BJ (cell line): ENCODE data around the gene CD33. TPM values are rescaled to one million over a fixed set of nuclear protein-coding genes. Genes with fewer than 3 reads are reported as not detected.

Experiments
- CTCF ChIA-PET: fragments of 350-600 bp; formaldehyde crosslinking; extraction: SDS; loops from one replicate; lab custom pipeline; 2021; ENCODE audit warnings: antibody characterized with exemption, inconsistent platforms; lab: Yijun Ruan, JAX
- POLR2A ChIA-PET: fragments of 300-600 bp; sonication (Branson Sonifier 250); formaldehyde crosslinking; extraction: SDS; loops from one replicate; lab custom pipeline; 2021; ENCODE audit warnings: antibody characterized with exemption; lab: Charles Lee
- DNase-seq: peaks from one replicate; pipeline ENCODE4 v3.0.0-alpha.2; 2011; ENCODE audit warnings: low read depth
- H3K27me3 ChIP-seq: 2 replicates; pipeline ENCODE4 v1.6.0; 2011; ENCODE audit warnings: low read length; ENCODE audit not compliant: control insufficient read depth, insufficient read depth
- H3K36me3 ChIP-seq: 2 replicates; pipeline ENCODE4 v1.5.1; 2011; ENCODE audit warnings: low read length; ENCODE audit not compliant: control insufficient read depth, insufficient read depth
- H3K4me3 ChIP-seq: 2 replicates; pipeline ENCODE4 v1.5.1; 2011; ENCODE audit warnings: low read depth, mild to moderate bottlenecking, control low read depth, low read length
- CTCF ChIP-seq: IDR thresholded peaks from 2 replicates; pipeline ENCODE4 v1.5.1; 2011; ENCODE audit warnings: low read depth, mild to moderate bottlenecking, control low read depth, inconsistent platforms, low read length, moderate library complexity; ENCODE audit not compliant: insufficient read depth
- polyA plus RNA-seq: library from polyadenylated mRNA; depleted of rRNA; stranded (reverse); fragments of >200 nt; gene quantifications from 2 replicates; pipeline ENCODE4 v1.2.3, GENCODE V29; 2011

CD33 gene
- polyA plus RNA-seq, 1 experiment = not detected

GRCh38 chr19:51251468-51251820 lies 26.6 kb downstream of the CD33 start:
- Histone ChIP-seq H3K36me3 (no peaks in the 10 kb centered on the region), H3K27me3 (no peaks in the 10 kb centered on the region), H3K4me3 (no peak overlapping the region)
- POLR2A ChIA-PET = no interaction called here
- TF ChIP-seq CTCF = no peak
- DNase-seq = no peak
- CTCF ChIA-PET = no interaction called here

- ChIA-PET POLR2A (no interaction called here), CTCF (no interaction called here)
- no peak for DNase-seq
- Histone ChIP-seq H3K36me3 (no peaks in the 10 kb centered on the region), H3K4me3 (no peak overlapping the region), H3K27me3 (no peaks in the 10 kb centered on the region)
- no peak for TF ChIP-seq CTCF
These were observed 27.6 kb downstream of the CD33 start for GRCh38 chr19:51252306-51253079.

GRCh38 chr19:51253088-51253806 lies 28.4 kb downstream of the CD33 start:
- DNase-seq = no peak
- Histone ChIP-seq H3K4me3 (no peak overlapping the region), H3K36me3 (no peaks in the 10 kb centered on the region), H3K27me3 (no peaks in the 10 kb centered on the region)
- ChIA-PET POLR2A (no interaction called here), CTCF (no interaction called here)
- TF ChIP-seq CTCF = no peak

- POLR2A ChIA-PET = no interaction called here
- H3K36me3 ChIP-seq = no peaks in the 10 kb centered on the region
- no peak for TF ChIP-seq CTCF
- no peak overlapping the region for H3K4me3 ChIP-seq
- no peak for DNase-seq
- H3K27me3 ChIP-seq = no peaks in the 10 kb centered on the region
- CTCF ChIA-PET = no interaction called here
These were observed 31.3 kb downstream of the CD33 start for GRCh38 chr19:51256155-51256625.

- POLR2A ChIA-PET = no interaction called here
- H3K36me3 ChIP-seq = no peaks in the 10 kb centered on the region
- no peak for DNase-seq
- TF ChIP-seq CTCF = no peak
- H3K27me3 ChIP-seq = no peaks in the 10 kb centered on the region
- H3K4me3 ChIP-seq = no peak overlapping the region
- CTCF ChIA-PET = no interaction called here
These were observed 32.6 kb downstream of the CD33 start for GRCh38 chr19:51257471-51257870.
